Peyer's patch (tissue), 4 donors: ENCODE measurements around the gene CELF4. TPM values are rescaled to one million over a fixed set of nuclear protein-coding genes. Genes with fewer than 3 reads are reported as not detected.

Experiments
- DNase-seq, 3 donors: peaks; one replicate each; pipeline ENCODE4 v3.0.0-alpha.2; 2017 to 2019
- H3K27ac ChIP-seq, 4 donors: fragments of 200-600 bp; sonication (generic); one replicate each; pipeline ENCODE4 v1.5.1; 2016 to 2019
- H3K27me3 ChIP-seq, 2 donors: fragments of 200-600 bp; sonication (generic); one replicate each; pipeline ENCODE4 v1.5.1; 2019
- H3K36me3 ChIP-seq, 3 donors: fragments of 200-600 bp; sonication (generic); one replicate each; pipeline ENCODE4 v1.5.1; 2016 to 2019
- H3K4me1 ChIP-seq, 4 donors: fragments of 200-600 bp; sonication (generic); one replicate each; pipeline ENCODE4 v1.5.1; 2016 to 2019
- H3K4me3 ChIP-seq, 4 donors: fragments of 200-600 bp; sonication (generic); 1 replicate in 3 of 4; 2 replicates in 1 of 4; pipeline ENCODE4 v1.5.1; 2016 to 2019; ENCODE audit warnings: mild to moderate bottlenecking in 1 of 4
- H3K9me3 ChIP-seq, 4 donors: fragments of 200-600 bp; sonication (generic); one replicate each; pipeline ENCODE4 v1.5.1; 2016 to 2019; ENCODE audit warnings: mild to moderate bottlenecking in 1 of 4
- POLR2A ChIP-seq, 2 donors: fragments of 450-650 bp; IDR thresholded peaks; one replicate each; pipeline ENCODE4 v1.5.1; 2017; ENCODE audit warnings: antibody characterized with exemption in 2 of 2, mild to moderate bottlenecking in 2 of 2, moderate library complexity in 2 of 2
- total RNA-seq, 4 donors: library from RNA; depleted of rRNA; stranded (reverse); fragments of >200 nt; gene quantifications; one replicate each; pipeline ENCODE4 v1.1.0, GENCODE V29; 2016
- TF ChIP-seq, protein P1 (sequence below), 6 experiments: fragments of 450-650 bp in 4 of 6; fragments of 200-600 bp in 2 of 6; sonication (generic) in 1 of 6; IDR thresholded peaks; one replicate each; pipeline ENCODE4 v1.5.1; 2017 to 2019; ENCODE audit warnings: antibody characterized with exemption in 6 of 6, mild to moderate bottlenecking in 3 of 6, moderate library complexity in 1 of 6

The CELF4 gene
- total RNA-seq, 4 donors from 2014 or later: 0.35 to 4.8 TPM; not detected in 2

GRCh38 chr18:37231251-37231650 is 334.3 kb downstream of the CELF4 start:
- H3K4me3 ChIP-seq: no peak overlapping the region
- no peaks in the 10 kb centered on the region for H3K4me1 ChIP-seq
- TF ChIP-seq, protein P1, sequence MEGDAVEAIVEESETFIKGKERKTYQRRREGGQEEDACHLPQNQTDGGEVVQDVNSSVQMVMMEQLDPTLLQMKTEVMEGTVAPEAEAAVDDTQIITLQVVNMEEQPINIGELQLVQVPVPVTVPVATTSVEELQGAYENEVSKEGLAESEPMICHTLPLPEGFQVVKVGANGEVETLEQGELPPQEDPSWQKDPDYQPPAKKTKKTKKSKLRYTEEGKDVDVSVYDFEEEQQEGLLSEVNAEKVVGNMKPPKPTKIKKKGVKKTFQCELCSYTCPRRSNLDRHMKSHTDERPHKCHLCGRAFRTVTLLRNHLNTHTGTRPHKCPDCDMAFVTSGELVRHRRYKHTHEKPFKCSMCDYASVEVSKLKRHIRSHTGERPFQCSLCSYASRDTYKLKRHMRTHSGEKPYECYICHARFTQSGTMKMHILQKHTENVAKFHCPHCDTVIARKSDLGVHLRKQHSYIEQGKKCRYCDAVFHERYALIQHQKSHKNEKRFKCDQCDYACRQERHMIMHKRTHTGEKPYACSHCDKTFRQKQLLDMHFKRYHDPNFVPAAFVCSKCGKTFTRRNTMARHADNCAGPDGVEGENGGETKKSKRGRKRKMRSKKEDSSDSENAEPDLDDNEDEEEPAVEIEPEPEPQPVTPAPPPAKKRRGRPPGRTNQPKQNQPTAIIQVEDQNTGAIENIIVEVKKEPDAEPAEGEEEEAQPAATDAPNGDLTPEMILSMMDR (IDR thresholded peaks at IDR 0.05): no peak
- DNase-seq: no peak
- no peak overlapping the region for H3K27ac ChIP-seq
- H3K27me3 ChIP-seq: no peaks in the 10 kb centered on the region
- no peaks in the 10 kb centered on the region for H3K36me3 ChIP-seq
- no peaks in the 10 kb centered on the region for H3K9me3 ChIP-seq

DNA sequence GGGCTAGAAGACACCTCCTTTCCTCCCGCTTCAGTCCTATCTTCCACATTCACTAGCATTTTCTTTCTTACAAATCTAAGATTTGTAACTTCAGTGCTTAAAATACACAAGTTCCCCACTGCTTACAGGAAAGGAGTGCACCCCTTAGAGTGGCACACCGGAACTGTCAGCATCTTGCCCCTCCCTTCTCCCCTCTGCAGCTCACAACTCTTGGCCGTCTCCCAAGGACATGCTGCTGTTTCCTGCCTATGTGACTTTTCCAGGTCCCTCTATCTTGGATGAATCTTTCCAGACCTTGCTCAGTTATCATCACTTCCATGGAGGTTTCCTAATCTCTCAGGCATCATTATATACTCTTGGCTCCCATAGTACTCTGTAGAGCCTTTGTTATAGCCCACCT is 334.8 kb downstream of the CELF4 start:
- H3K27ac ChIP-seq: no peak overlapping the region
- H3K4me1 ChIP-seq: no peaks in the 10 kb centered on the region
- H3K4me3 ChIP-seq: no peak overlapping the region
- no peaks in the 10 kb centered on the region for H3K27me3 ChIP-seq
- no peak for TF ChIP-seq POLR2A (IDR thresholded peaks at IDR 0.05)
- TF ChIP-seq, protein P1 (IDR thresholded peaks at IDR 0.05): no peak
- no peaks in the 10 kb centered on the region for H3K36me3 ChIP-seq
- no peak for DNase-seq
- no peaks in the 10 kb centered on the region for H3K9me3 ChIP-seq

GRCh38 chr18:37225279-37225678 is 340.3 kb downstream of the CELF4 start:
- Histone ChIP-seq H3K9me3 (no peaks in the 10 kb centered on the region), H3K4me3 (no peak overlapping the region), H3K36me3 (no peaks in the 10 kb centered on the region), H3K27me3 (no peaks in the 10 kb centered on the region), H3K27ac (no peak overlapping the region), H3K4me1 (no peaks in the 10 kb centered on the region)
- DNase-seq: peak in 1 of 3 donors; percentile 25
- no peak for TF ChIP-seq POLR2A (IDR thresholded peaks at IDR 0.05)
- TF ChIP-seq, protein P1 (IDR thresholded peaks at IDR 0.05): no peak

DNA sequence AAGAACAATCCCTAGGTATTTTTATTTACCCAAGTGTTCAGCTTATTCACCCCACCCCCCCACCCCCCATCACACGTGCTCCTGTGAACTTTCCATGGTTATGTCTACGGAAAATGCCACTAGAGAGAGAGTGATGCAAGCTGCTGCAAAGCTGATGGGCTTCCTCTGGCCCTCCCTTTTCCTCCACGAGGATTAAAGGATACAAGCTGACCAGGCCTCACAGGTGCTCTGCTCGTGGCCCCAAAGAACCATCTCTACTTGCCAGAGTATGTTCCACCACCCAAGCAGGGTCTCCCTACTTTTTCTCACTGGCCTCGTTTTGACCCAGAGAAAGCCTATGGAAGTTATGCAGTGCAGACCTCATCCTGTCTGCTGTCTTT is 342.6 kb downstream of the CELF4 start:
- Histone ChIP-seq H3K9me3 (no peaks in the 10 kb centered on the region), H3K27ac (no peak overlapping the region), H3K4me3 (no peak overlapping the region), H3K36me3 (no peaks in the 10 kb centered on the region), H3K4me1 (no peaks in the 10 kb centered on the region), H3K27me3 (no peaks in the 10 kb centered on the region)
- DNase-seq: no peak
- no peak for TF ChIP-seq POLR2A (IDR thresholded peaks at IDR 0.05)

- Histone ChIP-seq H3K27me3 (no peaks in the 10 kb centered on the region), H3K4me3 (no peak overlapping the region), H3K9me3 (no peaks in the 10 kb centered on the region), H3K27ac (no peak overlapping the region), H3K36me3 (no peaks in the 10 kb centered on the region), H3K4me1 (no peaks in the 10 kb centered on the region)
- TF ChIP-seq, protein P1 (IDR thresholded peaks at IDR 0.05): no peak
- TF ChIP-seq POLR2A (IDR thresholded peaks at IDR 0.05): no peak
- no peak for DNase-seq
These were observed 343.1 kb downstream of the CELF4 start for GRCh38 chr18:37222354-37222998.

DNA sequence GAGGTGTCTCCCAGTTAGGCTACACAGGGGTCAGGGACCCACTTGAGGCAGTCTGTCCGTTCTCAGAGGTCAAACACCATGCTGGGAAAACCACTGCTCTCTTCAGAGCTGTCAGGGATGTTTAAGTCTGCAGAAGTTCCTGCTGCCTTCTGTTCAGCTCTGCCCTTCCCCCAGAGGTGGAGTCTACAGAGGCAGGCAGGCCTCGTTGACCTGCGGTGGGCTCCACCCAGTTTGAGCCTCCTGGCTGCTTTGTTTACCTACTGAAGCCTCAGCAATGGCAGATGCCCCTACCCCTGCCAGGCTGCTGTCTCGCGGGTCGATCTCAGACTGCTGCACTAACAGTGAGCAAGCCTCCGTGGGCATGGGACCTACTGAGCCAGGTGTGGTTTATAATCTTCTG is 346.3 kb downstream of the CELF4 start:
- Histone ChIP-seq H3K4me1 (no peaks in the 10 kb centered on the region), H3K9me3 (no peaks in the 10 kb centered on the region), H3K4me3 (no peak overlapping the region), H3K36me3 (no peaks in the 10 kb centered on the region), H3K27me3 (no peaks in the 10 kb centered on the region), H3K27ac (no peak overlapping the region)
- DNase-seq: no peak
- TF ChIP-seq POLR2A (IDR thresholded peaks at IDR 0.05): no peak
- TF ChIP-seq, protein P1 (IDR thresholded peaks at IDR 0.05): no peak
